HG02588 (cell line): ENCODE measurements around the gene ZFP36L2.

ENCODE experiments used
- ATAC-seq: cut with Tn5 transposase; IDR thresholded peaks from one replicate; pipeline ENCODE4 v1.9.1; 2021; ENCODE audit warnings: mild to moderate bottlenecking, moderate library complexity; ENCODE audit not compliant: unreplicated experiment

Gene ZFP36L2

DNA sequence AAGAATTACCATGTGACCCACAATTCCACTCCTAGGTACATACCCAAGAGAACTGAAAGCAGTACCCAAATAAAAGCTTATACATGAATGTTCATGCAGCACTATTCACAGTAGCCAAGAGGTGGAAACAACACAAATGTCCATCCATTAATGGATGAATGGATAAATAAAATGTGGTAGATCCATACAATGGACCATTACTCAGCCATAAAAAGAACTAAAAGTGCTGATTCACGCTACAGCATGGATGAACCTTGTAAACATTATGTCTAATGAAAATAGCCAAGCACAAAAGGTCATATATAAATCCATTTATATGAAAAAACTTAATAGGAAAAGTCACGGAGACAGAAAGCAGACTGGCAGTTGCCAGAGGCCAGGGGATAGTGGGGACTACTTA, 23.6 kb upstream of the ZFP36L2 start:
- ATAC-seq = no peak

- no peak for ATAC-seq
Measured at GRCh38 chr2:43248621-43249020, 22.2 kb upstream of the ZFP36L2 start.

DNA sequence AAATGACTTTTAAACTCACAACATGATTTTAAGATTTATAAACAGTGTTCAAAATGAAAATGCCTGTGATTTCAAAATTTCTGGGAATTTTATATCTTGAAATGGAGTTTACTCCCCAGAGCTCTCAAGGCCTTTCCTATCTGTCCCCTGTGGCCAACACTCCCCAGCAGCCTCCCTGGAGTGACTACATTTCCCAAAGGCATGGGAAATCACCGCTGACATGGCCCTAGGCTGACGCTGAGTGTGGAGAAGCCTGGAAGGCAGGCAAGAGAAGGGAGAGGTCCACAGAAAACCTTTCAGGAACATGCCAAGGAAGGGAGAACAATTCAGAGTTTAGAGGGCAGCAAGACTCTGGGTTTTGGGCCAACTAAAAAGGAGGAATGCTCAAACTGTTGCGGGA, 20.2 kb upstream of the ZFP36L2 start:
- ATAC-seq = no peak

DNA sequence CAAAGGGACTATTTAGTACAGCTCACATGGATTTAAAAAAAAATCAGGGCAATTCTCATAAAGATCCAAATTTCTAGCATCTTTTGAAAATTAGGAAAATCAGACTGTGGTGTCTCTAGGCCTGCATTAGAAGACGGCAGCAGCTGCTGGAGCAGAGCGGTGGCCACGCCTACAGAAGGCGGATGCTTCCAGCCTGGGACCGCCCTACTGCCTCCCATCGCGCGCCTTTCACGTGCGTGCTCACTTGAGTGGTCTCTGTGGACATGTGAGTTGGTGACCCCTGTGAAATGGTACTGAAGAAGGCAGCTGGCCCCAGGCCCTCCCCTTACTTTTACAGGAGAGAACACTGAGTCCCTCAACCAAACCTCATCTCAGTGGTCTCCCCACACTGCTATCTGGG, 15.2 kb upstream of the ZFP36L2 start:
- ATAC-seq = no peak

GRCh38 chr2:43240766-43241150, 14.4 kb upstream of the ZFP36L2 start:
- no peak for ATAC-seq

- ATAC-seq = no peak
Measured at GRCh38 chr2:43239981-43240765, 13.8 kb upstream of the ZFP36L2 start.

DNA sequence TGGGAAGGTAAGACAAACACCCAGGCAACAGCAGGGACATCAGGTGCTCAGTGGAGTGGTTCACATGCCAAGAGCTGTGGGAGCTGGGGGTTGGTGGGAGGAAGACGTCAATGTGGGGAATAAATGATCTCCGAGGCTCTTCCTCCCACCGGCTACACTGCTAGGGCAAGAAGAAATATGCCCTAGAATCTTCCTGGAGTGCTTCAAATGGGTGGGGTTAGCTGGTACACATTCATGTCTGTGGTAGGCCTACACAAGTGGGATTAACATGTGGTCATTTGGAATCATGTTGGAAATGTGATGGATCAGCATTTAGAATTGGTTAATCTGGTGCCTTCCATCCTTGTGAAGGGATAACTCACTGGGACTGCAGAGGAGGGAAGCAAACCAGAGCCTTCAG, 12.4 kb upstream of the ZFP36L2 start:
- no peak for ATAC-seq

- ATAC-seq = no peak
Measured at GRCh38 chr2:43238176-43238575, 11.8 kb upstream of the ZFP36L2 start.

DNA sequence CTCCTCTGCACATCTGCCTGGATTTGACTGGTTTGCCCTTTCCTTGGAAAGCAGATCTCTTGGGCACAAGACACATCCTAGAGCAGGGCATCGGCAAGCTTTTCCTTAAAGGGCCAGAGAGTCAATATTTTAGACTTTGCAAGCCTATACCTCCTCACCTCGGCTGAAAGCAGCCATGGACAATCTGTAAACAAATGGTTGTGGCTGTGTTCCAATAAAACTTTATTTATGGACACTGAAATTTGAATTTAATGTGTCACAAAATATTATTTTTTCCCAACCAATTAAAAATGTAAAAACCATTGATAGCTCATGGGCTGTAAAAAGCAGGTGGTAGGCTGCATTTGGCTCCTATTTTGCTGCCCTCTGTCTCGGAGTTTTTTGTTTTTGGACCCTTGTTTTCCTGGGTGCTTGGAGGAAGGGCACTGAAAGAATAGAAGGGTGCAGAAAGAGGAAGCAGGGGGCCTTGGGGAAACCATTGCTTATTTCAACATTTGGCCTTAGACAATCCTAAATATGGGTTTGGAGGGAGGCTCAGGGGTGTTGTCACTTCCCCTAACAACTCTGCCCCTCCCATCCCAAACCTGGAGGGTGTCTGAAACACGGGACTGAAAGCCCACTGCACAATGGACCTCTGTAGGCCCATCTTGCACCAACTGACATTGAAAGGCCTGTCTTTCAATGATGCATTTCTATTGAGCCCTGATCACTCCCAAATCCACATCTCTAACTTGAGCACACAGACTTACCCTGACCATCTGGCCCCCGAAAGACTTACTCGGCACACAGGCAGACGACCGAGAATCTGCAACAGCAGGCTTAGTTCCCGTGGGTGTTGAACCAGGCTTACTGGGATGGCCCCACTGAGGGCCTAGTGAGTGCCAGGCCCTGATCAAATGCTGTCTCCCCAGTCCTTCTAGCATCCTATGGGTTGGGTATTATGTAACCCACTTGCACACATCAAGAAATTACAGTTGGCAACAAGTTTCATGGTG, 7.1 kb upstream of the ZFP36L2 start:
- no peak for ATAC-seq

GRCh38 chr2:43230951-43231827, 4.8 kb upstream of the ZFP36L2 start:
- ATAC-seq = no peak

DNA sequence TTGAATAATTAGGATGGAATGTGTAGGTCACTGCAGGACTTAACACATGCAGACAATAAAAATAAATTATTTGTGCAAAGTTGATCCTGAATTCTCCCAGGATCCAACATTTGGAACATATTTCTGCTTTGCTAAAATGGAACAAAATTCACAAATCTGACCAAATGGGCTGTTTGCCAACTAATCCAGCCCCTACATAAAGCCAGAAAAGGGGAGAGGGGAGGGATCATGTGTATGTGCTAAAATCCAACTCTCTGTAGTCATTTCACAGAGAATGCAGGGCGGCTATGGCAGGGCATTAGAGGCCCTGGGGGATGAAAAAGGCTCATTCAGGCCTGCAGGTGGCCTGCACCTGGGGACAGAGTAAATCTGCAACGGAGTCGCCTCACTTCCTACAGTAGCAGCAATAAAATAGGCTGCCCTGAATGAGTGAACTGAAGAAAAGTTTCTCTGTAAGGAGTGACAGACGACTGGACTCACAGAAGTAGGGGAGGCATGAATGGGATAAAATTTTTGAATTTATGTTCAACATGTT, 4.0 kb upstream of the ZFP36L2 start:
- ATAC-seq = no peak

DNA sequence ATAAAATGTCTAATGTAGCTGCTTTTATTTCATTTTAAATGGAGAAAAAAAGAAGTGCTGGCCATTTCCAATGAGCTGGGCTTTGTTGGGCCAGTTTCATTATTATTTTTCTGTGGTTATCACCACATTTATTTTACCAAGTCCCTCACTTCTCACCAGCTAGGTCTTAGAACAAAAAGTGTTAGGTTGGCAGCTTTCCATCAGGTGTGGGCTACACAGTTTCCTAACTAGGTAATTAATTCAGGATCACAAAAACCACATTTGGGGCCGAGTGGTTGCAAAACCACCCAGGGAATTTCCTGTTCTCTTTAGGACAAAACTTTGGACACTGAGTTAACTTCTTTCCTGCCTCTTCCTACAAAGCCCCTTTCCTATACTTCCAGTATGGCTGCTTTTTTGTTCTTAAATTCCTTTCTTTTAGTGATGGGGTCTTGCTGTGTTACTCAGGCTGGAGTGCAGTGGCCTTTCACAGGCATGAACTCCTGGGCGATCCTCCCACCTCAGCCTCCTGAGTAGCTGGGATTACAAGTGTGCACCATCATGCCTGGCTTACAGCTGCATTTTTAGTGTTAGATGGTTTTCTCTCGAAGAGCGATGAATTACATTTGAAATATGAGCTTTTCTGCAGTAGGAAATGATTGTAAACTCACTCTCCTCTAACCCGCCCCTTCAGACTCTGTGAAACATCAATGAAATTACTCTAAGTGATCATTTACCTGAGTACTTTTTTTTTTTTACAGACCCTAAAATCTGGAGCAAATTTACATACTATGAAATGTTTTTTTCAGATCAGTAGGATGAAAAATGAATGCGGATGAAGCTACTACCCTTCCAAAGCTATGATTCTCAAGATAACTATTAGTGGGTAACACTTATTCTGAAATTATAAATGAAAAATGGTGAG, 2.6 kb upstream of the ZFP36L2 start:
- no peak for ATAC-seq

DNA sequence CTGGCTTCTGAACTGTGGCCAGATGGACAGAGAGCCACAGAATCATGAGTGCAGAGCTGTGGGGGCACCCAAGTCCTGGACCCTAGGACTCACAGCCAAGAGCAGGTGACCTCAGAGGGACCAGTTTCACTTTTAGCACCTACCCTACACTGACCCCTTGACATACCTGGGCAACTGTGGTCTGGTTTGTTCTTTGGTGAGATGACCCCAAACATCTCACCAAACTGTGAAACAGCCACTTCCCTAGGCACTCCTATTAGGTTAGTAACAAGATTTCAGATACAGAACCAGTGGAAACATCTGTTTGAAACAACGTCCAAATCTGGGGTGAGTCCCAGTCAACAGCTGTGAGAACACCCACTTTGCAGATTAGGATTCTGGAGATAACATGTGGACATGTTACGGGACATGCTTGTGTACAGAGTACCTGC, 1.9 kb upstream of the ZFP36L2 start:
- no peak for ATAC-seq

DNA sequence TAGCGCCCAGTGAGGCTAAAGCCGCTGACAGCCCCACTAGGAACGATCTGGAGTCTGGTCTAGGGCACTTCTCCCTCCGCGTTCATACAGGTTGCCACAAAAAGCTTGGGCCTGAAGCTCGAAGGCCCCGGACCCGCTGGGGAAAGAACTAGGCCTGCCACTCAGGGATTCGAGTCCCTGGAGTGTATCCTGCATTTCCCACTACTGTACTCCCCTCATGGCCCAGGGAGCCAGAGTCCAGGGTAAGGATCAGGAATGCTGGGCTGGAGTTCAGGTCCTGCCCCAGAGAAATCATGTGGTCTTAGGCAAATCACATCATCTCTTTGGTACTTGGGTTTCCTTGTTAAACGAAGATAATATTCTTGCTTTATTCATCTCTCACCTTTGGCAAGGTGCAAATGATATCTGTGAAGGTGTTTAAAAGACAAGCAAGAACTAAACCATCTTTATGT, 1.4 kb upstream of the ZFP36L2 start:
- ATAC-seq = no peak

DNA sequence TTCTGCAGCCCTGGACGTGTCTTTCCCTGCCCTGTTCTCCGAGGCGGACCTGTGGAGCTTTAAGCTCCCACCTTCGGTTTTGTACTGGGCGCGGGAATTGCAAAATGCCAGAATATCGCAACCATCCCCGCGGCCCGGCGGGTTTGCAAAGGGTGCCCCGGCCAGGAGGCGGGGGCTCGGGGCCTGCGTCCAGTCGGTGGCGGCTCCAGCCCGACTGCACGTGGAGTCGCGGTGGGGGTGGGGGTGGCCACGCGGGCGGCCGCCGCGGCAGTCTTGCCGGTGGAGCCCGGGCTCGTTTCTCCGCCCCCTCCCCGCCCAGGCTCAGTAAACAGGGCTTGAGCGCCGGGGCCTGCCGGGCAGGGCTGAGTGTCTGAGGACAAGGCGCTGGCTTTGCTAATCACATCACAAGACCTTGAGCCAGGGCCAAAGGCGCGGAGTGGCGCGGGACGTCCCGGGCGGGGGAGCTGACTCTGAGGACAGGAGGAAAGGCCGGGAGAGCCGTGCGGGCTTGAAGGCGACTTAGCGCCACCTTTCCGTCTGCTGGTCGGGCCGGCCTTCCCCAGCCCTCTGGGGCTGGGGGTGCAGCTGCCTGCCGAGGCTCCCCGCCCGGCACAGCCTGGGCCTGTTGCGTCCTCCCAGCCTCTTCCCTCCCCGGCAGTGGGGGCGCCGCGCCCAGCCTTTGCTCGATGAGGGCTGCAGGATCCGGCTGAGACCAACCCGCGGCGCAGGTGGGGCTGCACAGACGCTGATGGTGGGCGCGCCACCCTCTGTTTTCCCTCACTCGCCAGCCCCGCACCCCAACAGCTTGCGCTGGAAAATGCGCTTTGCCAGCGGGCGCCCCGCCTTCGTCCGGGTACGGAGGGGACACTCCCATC, 786 bp upstream of the ZFP36L2 start:
- ATAC-seq = peak; percentile 17

GRCh38 chr2:43225788-43226557, 433 bp downstream of the ZFP36L2 start:
- ATAC-seq = peak; percentile 35

GRCh38 chr2:43225093-43225787, 1.2 kb downstream of the ZFP36L2 start:
- no peak for ATAC-seq
